ENCODE results near the gene FHOD3. TPM values are rescaled to one million over a fixed set of nuclear protein-coding genes. Genes with fewer than 3 reads are reported as not detected.

The FHOD3 gene
- polyA plus RNA-seq, 5 donors: 1.5 to 2.5 (median 2.1) TPM

GRCh38 chr18:36655930-36656329 is 358.4 kb downstream of the FHOD3 start:
- no peak for DNase-seq

- no peak for DNase-seq
Measured at GRCh38 chr18:36658611-36659010, 361.1 kb downstream of the FHOD3 start.

- DNase-seq: no peak
Measured at GRCh38 chr18:36660311-36660710, 362.8 kb downstream of the FHOD3 start.

DNA sequence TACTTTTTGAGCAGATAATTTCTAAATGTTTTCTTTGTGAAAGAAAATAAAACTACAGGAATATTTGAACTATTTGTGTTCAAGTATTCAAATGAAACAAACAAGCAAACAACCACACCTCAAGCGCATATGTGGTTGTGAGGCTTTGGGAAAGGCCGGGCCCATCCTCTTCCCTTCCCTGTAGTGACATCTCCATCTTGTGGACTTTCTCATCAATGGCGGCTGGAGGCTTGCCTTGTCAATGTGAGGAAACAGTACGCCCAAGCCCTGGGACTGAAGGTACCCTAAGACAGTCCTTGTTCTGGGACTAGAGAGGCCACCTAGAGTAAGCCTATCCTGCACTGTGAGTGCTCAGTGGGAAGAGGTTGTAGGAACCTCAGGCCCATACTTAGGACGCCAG is 364.5 kb downstream of the FHOD3 start:
- no peak for DNase-seq

GRCh38 chr18:36663312-36663711 is 365.8 kb downstream of the FHOD3 start:
- DNase-seq: no peak

GRCh38 chr18:36665952-36666351 is 368.4 kb downstream of the FHOD3 start:
- no peak for DNase-seq

- DNase-seq: no peak
Measured at GRCh38 chr18:36667811-36668210, 370.3 kb downstream of the FHOD3 start.

DNA sequence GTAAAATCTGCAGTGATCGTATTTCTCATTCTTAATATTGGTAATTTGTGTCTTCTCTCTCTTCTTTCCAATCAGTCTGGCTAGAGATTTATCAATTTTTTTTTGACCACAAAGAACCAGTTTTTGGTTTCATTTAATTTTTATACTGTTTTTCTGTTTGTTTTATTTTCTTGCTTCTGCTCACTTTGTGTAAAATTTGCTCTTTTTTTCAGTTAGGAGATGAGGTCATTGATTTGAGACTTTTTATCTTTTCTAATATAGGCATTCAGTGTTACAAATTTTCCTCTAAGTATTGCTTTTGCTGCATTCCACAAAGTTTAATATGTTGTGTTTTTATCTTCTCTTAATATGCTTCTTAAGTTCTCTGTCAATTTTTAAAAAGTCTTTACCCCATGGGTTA is 370.8 kb downstream of the FHOD3 start:
- DNase-seq: no peak

GRCh38 chr18:36672437-36673344 is 375.2 kb downstream of the FHOD3 start:
- peak; percentile 20 to 30 for DNase-seq

DNA sequence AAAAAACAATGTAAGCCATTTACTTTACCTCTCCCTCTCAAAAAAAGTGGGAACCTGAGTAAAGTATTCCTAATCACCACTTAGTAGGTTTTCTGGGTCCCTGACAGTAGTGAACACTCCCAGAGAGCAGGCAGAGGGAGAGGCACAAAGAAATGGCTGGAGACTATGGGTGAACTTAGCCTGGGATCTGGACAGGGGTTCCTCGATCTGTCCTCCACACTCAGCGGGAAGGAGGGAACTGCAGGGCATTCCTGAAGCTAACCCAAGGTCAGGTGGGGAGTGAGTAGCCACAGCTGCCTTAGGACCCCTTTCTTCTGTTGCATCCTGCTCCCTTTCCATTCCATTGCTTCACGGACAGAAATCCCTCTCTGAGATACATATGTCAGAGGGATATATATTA is 375.9 kb downstream of the FHOD3 start:
- DNase-seq: no peak

DNA sequence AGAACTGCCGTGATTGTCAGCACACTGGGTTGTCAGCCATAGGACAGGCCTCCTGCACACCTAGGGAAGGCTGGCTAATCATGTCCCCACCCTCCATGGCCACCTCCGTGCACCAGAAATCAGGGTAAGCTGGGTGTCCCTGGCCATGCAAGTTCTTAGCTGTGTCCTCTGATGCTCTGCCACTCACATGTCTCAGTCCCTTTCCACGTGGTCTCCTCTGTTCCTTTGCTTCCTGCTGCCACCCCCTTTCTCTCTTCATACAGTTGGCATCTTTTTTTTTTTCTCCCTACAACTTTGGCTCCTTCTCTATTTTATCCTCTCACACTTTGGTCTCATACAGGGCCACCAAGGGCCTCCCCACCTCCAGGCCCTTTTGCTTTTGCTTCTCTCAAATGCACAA is 377.6 kb downstream of the FHOD3 start:
- DNase-seq: no peak

DNA sequence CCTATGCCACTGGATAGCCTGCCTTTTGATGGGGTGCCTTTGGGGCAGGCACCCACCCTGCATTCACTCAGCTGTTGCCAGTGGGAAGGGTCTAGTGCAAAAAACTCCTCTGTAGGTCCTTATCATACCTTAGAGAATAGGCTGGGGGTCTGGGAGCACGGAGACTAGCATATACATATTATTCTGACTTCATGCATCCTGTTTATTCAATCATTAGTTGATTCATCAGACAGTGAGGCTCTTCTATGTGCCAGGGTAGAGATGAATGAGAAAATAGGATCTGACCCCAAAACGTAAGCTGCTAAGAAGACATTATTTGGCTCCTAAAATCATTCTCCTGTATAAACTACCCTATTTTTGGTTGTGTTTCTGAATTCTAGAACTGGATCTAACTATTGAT is 378.0 kb downstream of the FHOD3 start:
- no peak for DNase-seq

GRCh38 chr18:36676629-36677028 is 379.1 kb downstream of the FHOD3 start:
- DNase-seq: no peak

DNA sequence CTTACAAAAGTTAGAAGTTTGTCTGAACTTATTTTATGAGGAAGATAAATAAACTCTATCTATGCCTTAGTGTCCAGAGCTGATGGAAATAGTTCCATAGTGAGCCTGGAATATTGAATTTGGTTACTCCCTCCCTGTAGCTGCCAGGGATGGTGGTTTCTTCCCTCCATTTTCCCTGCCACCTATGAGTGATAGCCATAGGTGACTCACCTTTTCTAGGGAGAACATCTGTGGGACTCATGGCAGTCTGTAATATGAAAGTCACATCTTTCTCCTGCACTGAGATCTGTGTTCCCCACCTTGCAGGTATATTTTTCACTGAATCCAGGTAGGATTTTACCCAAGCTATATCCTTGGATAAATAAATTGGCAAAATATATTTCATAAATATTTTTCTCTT is 382.5 kb downstream of the FHOD3 start:
- no peak for DNase-seq

DNA sequence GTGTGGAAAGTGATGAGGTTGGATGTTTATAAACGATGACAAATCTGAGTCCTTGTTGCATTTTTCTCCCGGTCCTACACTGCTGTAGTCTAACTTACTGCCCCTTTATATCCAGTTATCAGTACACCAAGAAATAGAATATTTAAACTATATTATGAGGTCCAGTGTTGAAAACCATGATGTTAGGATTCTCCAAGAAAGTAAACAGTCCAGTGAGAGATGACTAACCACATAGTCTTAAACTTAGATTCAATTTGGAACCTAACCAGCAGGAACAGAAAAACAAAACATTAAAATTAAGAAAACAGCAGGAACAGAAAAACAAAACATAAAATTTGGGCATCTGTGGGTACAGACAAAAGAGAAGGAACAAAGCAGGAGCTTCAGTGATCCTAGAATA is 388.1 kb downstream of the FHOD3 start:
- no peak for DNase-seq

DNA sequence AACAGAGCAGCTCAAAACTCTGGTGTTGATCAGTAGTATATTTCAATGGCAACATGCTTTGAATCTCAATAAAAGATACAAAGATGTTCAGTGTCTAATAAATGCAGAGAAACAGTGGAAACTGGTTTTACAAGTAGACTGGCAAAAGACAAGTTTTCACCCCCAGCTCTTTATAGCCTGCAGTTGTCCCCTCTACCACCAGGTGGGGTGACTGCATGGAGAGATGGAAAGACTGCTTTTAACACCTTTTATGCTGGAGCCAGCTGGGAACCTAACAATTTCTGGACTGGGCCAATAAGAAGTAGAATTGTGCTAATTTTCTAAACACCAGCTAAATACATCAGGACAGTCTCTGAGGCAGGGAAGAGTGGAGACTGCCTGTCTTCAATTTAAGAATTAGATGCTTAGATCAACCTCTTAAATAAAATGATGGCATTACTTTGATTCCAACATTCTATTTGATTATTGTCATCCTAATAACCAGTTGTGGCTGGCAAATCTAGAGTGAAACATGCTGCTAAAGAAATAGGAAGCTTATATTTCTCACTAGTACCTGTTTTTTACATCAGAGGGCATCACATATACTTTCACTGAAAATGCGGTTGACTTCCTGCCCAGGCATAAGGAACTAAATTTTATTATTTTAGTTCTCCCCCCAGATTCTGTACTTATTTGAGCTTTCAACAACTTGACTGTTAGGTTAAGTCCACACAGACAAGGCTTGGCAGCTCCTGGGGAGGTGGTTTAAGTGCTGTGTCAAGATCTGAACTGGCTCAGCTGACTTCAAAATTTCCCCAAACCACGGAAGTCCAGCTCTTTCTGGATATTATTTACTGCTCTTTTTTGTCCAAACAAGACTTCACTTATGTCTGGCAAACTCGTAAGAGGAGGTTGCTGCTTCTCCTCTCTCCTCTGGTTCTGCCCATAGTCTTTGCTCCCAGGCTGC is 390.8 kb downstream of the FHOD3 start:
- DNase-seq: peak; percentile 31 to 43

- no peak for DNase-seq
Measured at GRCh38 chr18:36692371-36692770, 394.9 kb downstream of the FHOD3 start.

GRCh38 chr18:36692921-36693332 is 395.4 kb downstream of the FHOD3 start:
- DNase-seq: no peak

- no peak for DNase-seq
Measured at GRCh38 chr18:36693931-36694620, 396.6 kb downstream of the FHOD3 start.

DNA sequence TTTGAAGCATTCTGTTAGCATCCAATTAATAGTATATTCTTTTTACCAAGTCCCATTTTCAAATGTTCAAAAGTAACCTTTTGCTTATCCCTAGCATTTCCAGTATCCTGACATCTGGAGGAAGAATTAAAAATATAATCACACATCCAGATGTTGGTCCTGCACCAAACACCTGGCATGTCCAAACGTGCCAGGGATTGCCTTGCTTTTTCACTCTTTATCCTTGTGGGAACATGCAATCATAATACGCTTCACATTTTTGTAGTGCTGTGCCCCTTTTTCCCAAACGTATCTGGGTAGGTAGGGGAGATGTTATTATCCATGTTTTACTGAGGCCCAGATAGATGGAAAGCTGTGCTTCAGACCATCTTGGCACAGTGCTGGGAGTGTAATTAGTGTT is 398.3 kb downstream of the FHOD3 start:
- DNase-seq: no peak

- no peak for DNase-seq
Measured at GRCh38 chr18:36697905-36698304, 400.4 kb downstream of the FHOD3 start.

- DNase-seq: no peak
Measured at GRCh38 chr18:36700955-36701354, 403.4 kb downstream of the FHOD3 start.
